HG03558 (cell line): ENCODE measurements around the gene TGFB2.

Experiments used
- ATAC-seq: cut with Tn5 transposase; IDR thresholded peaks from one replicate; pipeline ENCODE4 v1.9.1; 2021; ENCODE audit warnings: moderate number of reproducible peaks; ENCODE audit not compliant: unreplicated experiment; ENCODE audit errors: extremely low read depth

The TGFB2 gene

GRCh38 chr1:218382261-218382660 lies 37.1 kb downstream of the TGFB2 start:
- no peak for ATAC-seq

GRCh38 chr1:218383051-218383450 lies 37.9 kb downstream of the TGFB2 start:
- ATAC-seq, result no peak

GRCh38 chr1:218383681-218384080 lies 38.5 kb downstream of the TGFB2 start:
- ATAC-seq, result no peak

- ATAC-seq, result no peak
These were observed 39.5 kb downstream of the TGFB2 start for GRCh38 chr1:218384581-218384993.

- no peak for ATAC-seq
These were observed 43.5 kb downstream of the TGFB2 start for GRCh38 chr1:218388591-218388990.

GRCh38 chr1:218390618-218391017 lies 45.5 kb downstream of the TGFB2 start:
- no peak for ATAC-seq

- no peak for ATAC-seq
These were observed 47.6 kb downstream of the TGFB2 start for GRCh38 chr1:218392780-218393179.

- no peak for ATAC-seq
These were observed 49.3 kb downstream of the TGFB2 start for GRCh38 chr1:218394416-218394815.

GRCh38 chr1:218394989-218395388 lies 49.9 kb downstream of the TGFB2 start:
- ATAC-seq, result no peak

- no peak for ATAC-seq
These were observed 50.8 kb downstream of the TGFB2 start for GRCh38 chr1:218395916-218396315.

GRCh38 chr1:218397752-218398339 lies 52.7 kb downstream of the TGFB2 start:
- ATAC-seq, result no peak

- no peak for ATAC-seq
These were observed 55.5 kb downstream of the TGFB2 start for GRCh38 chr1:218400624-218401023.

GRCh38 chr1:218401441-218401997 lies 56.4 kb downstream of the TGFB2 start:
- no peak for ATAC-seq

GRCh38 chr1:218401998-218402785 lies 57.1 kb downstream of the TGFB2 start:
- ATAC-seq, result no peak

GRCh38 chr1:218402786-218403120 lies 57.6 kb downstream of the TGFB2 start:
- ATAC-seq, result no peak

- ATAC-seq, result no peak
These were observed 58.2 kb downstream of the TGFB2 start for GRCh38 chr1:218403300-218403699.

- ATAC-seq, result no peak
These were observed 62.5 kb downstream of the TGFB2 start for GRCh38 chr1:218407630-218408029.

GRCh38 chr1:218408135-218408534 lies 63.0 kb downstream of the TGFB2 start:
- ATAC-seq, result no peak

- ATAC-seq, result no peak
These were observed 63.8 kb downstream of the TGFB2 start for GRCh38 chr1:218408942-218409341.

GRCh38 chr1:218409946-218410510 lies 64.9 kb downstream of the TGFB2 start:
- no peak for ATAC-seq

GRCh38 chr1:218411101-218411500 lies 66.0 kb downstream of the TGFB2 start:
- no peak for ATAC-seq
